NCI-H2196 treated with DMSO at 0.1 percent for 48 hours (cell line): ENCODE measurements around the gene TMEM259.

Source experiments
- DNase-seq: peaks from one replicate; lab custom pipeline; 2025; ENCODE audit not compliant: unreplicated experiment; lab: John Stamatoyannopoulos, UW

TMEM259 gene

DNA sequence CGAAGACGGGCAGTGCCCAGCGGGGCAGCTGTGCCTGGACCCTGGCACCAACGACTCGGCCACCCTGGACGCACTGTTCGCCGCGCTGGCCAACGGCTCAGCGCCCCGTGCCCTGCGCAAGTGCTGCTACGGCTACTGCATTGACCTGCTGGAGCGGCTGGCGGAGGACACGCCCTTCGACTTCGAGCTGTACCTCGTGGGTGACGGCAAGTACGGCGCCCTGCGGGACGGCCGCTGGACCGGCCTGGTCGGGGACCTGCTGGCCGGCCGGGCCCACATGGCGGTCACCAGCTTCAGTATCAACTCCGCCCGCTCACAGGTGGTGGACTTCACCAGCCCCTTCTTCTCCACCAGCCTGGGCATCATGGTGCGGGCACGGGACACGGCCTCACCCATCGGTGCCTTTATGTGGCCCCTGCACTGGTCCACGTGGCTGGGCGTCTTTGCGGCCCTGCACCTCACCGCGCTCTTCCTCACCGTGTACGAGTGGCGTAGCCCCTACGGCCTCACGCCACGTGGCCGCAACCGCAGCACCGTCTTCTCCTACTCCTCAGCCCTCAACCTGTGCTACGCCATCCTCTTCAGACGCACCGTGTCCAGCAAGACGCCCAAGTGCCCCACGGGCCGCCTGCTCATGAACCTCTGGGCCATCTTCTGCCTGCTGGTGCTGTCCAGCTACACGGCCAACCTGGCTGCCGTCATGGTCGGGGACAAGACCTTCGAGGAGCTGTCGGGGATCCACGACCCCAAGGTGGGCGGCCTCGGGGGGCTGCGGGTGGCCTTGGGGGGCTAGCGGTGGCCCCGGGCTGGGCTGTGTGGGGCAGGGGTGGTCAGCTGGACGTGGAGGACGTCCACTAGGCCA lies 15.9 kb downstream of the TMEM259 start:
- DNase-seq, result no peak

DNA sequence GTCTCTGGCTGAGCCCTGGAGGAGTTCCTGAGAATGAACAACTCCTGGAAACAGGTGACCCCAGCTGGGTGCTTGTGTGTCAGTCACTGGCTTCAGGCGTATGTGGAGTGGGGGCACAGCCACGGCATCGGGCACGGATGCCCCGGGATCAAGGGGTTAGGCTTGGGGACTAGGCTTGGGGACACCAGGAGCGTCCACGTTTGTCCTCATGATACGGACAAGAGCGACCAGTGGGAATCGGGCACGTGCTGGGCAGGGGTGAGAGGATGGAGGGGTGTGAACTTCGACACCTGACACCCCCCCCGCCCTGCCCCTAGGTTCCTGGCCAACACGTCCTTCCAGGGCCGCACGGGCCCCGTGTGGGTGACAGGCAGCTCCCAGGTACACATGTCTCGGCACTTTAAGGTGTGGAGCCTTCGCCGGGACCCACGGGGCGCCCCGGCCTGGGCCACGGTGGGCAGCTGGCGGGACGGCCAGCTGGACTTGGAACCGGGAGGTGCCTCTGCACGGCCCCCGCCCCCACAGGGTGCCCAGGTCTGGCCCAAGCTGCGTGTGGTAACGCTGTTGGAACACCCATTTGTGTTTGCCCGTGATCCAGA lies 16.6 kb downstream of the TMEM259 start:
- no peak for DNase-seq

DNA sequence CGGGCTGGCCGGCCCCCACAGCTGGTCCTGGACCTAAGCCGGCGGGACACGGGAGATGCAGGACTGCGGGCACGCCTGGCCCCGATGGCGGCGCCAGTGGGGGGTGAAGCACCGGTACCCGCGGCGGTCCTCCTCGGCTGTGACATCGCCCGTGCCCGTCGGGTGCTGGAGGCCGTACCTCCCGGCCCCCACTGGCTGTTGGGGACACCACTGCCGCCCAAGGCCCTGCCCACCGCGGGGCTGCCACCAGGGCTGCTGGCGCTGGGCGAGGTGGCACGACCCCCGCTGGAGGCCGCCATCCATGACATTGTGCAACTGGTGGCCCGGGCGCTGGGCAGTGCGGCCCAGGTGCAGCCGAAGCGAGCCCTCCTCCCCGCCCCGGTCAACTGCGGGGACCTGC lies 17.6 kb downstream of the TMEM259 start:
- no peak for DNase-seq

DNA sequence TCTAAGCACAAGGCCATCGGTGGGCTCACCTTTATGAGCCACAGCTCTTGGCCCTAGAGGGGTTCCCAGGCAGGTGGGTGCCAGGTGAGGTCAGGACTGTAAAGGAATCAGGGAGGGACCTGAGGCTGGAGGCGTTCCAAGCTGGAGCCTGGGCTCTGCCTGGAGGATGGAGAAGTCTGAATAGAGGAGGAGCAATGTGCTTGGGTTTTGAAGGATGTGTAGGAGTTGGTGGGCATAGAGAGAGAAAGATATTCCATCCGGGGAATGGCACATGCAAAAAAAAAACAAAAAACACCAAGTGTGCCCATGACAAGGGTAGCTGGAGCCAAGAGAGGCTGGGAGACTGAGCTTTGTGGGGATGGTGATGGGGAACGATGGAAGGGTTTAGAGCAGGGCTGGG lies 18.3 kb downstream of the TMEM259 start:
- no peak for DNase-seq

DNA sequence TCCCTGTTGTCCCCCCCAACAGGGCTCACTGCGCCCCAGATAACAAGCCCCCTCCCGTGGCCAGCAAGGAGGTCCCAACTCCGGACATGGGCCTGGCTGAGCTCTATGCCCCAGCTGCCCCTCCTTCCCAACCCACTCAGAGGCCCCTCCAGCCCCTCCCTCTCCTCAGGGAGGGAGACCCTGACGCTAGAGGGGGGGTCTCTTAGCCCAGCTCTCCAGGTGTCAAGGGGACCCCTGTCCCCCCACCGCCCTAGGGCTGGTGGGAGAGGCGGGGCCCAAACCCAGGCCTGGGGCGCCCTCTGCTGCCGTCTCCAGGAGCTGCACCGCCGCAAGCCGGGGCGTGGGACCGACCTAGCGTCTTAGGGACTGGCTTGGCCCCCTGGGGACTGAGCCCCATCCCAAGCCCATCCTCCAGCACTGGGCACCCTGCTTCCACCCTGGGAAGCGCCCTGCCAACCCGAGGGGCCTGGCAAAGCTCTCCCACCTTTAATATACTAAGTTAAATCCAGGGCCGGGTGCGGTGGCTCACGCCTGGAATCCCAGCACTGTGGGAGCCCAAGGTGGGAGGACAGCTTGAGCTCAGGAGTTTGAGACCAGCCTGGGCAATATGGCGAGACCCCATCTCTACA lies 19.3 kb downstream of the TMEM259 start:
- DNase-seq, result peak; percentile 15

DNA sequence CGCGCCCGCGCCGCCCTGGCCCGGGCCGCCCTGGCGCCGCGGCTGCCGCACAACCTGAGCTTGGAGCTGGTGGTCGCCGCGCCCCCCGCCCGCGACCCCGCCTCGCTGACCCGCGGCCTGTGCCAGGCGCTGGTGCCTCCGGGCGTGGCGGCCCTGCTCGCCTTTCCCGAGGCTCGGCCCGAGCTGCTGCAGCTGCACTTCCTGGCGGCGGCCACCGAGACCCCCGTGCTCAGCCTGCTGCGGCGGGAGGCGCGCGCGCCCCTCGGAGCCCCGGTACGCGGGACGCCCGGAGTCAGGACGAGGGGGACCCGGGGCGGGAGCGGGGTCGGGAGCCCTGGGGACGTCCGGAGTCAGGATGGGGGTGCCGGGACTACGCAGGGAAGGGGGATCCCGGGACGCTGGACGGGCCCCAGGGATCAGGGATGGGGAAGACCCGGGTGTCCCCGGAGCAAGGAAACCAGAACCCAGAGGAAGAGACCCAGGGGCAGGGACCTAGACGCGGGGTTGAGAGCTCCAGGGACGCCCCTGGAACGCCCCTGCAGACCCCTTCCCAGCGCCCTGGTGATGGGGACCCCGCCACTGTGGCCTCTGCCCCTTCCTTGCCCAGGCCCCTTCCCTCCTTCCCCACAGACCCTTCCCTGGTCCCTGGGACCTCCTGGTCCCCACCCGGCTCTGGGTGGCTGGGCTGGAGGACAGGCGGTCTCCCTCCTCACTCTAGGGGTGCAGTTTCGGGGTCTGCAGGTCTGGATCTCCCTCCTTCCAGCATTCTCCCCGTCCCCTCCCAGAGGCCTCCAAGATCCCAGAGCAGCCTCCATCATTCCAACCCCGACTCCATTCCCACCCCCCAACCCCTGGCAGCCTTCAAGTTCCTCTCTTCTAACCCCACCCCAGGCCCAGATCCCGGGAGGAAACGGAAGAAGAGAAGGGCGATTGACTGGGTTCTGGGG lies 20.1 kb downstream of the TMEM259 start:
- DNase-seq, result no peak

DNA sequence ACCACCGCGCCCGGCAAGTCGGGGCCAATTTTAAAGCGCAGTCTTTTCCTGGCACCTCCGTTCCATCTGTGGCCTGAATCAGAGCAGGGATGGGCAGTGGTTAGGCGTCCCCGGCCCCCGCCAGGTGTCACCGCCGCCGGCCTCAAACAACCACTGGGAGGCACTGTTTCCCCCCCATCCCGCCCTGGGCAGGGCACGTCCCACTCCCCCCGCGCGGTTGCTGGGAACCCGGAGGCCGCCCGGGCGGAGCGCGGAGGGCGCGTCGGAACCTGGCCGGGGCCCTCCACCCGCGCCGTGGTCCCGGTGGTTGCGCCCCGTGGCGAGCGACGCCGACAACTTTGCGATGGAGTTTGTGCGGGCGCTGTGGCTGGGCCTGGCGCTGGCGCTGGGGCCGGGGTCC lies 20.8 kb downstream of the TMEM259 start, which contains the start of gene GRIN3B:
Gene GRIN3B, plus strand, starts transcription at position 325 of the 400 bp plus-strand sequence. Its CDS starts 19 bp downstream, at position 344.
- peak; percentile 53 for DNase-seq

DNA sequence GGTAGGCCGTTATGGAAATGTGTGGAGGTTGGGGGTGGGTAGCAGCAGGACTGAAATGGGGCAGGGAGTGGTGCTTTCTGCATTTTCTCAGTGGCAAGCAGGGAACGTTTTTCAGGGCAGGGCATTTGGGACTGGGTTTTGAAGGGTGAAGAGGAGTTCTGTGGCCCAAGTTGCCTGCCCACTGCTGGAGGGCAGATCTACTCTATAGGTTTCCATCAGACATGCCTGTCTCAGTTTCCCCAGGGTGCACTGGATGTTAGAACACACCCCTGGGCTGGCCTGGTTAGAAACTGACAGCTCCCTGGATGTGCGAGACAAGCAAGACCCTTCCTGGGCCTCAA lies 21.6 kb downstream of the TMEM259 start:
- no peak for DNase-seq

DNA sequence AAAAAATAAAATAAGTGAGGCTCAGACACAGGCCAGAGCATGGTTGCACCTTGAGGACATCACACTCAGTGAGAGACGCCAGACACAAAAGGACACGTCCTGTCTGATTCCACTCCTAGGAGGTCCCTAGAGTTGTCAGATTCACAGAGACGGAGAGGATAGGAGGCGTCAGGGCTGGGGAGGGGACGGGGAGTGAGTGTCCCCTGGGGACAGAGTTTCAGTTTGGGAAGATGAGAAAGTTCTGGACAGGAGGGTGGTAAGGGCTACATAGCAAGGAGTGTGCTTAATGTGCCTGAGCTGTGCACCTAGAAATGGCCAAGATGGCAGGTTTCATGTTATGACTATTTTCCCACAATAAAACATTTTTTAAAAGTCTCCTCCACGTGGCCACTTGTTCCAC lies 22.9 kb downstream of the TMEM259 start:
- DNase-seq, result no peak

DNA sequence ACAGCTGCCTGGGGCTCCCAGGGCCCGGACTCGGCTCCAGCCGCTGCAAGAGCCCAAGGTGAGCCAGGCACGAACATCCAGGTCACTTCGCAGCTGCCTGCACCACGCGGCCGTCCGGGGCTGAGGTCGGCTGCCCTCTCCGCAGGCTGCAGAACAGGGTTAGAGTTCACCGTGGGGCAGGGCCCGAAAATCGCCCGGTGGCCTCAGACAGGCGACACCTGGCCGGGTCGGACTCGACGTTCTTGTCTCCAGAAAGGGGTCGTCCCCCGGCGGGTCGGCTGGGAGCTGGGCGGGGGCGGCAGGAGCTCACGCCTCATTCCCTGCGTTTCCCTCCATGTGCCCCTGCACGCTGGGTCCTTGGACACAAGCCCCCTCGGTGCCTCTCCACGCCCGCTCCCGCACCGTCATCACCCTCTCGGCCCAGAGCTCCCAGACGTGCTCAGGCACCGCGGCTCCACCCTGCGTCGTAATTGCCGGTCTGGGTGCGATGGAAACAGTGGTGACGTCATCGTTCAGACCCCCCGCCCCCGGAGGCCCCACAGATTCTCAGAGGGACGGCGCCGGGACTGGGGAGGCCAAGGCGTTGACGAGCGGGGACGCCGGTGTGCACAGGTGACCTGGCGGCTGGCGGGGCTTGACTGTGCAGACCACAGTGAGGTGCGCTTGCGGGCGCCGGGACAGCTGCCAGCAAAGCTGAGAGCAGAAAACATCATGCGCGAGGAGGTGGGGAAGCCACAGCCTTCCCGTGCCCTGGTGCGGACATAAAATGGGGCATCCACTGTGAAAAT lies 24.7 kb downstream of the TMEM259 start:
- no peak for DNase-seq

DNA sequence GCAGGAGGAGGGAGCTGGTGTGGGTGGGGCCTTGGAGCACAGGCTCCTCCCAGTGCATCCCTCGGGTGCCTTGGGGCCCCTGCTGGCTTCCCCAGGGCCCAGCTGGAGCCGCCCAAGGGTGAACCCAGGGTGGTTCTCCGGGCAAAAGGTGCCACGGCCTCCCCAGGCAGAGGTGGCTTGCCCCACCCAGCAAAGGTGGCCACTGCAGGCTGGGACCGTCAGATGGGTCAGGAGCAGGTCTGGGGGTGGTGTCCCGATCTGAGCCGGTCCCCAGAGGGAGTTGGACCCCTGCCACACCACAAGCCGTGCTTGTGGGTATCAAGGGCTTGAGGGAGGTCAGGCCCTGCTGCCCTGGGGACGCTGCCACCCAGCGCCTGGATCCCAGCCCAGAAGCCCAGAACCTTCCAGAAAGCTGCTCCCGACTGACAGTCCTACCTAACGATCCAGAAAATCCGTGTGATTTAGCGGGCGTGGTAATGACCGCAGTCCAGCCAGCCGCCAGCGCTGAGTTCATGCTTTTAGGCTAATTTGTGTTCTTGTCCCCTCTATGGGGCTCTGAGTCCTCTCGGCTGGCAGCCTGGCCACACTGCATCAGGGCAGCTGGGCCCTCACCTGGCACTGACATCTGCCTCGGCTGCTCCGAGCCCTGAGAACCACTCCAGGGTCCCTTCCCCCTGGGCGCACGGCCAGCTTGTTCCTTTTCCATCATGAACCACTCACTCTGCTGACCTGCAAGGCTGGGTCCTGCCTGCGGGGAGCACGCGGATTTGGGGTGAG lies 25.7 kb downstream of the TMEM259 start:
- peak; percentile 20 for DNase-seq

DNA sequence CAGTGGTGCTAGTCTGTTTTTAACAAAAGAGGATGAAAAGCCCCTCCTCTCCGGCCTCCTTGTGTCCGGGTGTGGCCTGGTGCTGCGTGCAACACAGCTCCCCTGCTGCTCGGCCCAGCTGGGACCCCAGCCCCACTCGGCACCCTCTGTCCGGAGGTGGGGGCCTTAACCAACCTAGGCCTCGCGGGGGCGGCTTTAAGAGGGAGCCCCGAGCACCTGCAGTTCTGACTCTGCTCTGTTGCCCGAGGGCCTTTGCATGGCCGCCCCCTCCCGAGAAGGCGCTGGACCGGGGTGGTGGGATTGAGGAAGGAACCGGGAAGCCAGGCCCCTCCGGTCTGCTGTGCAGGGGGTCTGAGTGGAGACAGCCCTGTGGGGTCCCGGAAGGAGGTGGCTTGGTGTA lies 26.4 kb downstream of the TMEM259 start:
- no peak for DNase-seq

DNA sequence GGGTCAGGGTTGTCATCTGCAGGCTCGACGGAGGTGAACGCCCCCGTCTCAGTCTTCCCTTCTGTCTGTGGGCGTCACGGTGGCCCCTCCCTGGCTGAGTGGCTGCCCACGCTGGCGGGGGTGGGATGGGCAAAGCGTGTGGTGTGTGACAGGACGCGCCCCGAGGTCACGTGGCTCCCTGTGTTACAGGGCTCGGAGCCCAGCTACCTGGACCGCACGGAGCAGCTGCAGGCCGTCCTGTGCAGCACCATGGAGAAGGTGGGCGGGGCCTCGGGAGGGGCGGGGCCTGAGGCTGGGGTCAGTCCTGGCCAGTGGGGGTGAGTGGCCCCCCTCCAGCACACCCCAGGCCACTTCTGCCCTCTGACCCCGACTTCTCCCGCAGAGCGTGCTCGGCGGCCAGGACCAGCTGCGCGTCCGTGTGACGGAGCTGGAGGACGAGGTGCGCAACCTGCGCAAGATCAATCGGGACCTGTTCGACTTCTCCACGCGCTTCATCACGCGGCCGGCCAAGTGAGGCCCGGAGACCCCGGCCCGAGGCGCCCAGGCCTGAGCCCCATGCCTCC lies 27.0 kb downstream of the TMEM259 start:
- no peak for DNase-seq

DNA sequence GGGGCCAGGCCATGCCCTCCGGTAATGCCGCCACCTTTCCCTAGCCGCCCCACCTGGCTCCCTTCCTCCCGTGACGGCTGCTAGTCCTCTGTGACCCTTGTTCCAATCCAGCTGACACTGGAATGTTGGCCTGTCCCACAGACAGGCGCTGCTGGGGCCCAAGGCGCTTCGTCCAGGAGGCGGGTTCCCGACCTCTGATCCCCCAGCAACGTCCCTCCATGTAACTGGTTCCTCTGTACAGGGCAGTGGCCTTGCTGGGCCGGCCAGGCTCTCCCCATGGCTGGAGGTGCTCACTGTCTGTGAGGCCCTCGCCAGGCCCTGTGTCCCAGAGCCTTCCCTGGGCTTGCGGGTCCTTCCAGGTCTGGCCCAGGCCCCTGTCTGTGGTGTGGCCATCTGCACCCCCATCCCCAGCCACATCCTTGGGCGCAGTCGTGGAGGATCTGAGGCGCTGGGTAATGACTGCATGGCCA lies 27.5 kb downstream of the TMEM259 start:
- no peak for DNase-seq

DNA sequence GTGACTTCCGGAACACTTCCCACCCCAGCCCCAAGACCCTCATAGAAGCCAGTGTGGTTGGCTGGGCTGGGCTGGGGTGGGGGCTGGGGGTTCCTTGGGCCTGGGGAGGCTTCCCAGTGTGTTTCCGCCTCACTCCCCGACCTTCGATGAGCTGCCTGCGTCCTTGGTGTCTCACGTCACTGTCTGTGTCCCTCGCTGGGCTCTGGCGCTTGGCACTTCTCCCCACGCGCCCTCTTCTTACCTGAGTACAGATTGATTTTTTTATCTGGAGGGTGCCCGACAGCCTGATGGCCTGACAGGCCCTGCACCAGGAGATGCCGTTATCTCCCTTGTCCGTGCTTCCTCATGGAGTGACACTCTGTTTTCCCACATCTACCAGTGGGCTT lies 28.3 kb downstream of the TMEM259 start:
- DNase-seq, result no peak

DNA sequence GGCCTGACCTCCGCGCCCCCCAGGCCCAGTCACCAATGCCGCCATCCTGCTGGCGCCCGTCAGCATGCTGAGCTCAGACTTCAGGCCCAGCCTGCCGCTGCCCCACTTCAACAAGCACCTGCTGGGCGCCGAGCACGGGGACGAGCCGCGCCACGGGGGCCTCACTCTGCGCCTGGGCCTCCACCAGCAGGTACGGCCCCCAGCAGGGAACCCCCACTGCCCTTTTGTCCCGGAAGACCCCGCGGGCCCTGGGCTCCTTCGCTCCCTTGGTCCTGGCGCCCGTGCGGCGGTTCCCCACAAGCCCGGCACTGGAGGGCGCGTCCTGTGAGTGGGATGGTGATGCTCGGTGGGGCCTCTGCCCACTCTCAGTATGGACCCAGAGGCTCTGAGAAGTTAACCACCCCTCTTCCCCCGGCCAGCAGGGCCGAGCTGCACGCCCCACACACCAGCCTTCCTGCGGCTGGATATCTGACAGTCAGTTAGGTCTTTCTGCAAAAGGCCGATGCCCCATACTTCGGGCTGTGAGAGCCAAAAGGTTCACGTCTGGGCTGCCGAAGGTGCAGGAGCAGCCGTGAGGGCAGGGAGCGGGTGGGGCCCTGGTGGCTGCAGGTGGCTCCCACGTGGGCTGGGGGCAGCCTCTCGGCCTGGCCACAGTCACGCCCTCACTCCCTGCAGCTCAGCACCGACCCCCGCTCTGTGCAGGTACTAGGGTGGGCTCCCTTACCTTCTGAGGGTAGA lies 28.8 kb downstream of the TMEM259 start:
- DNase-seq, result no peak

DNA sequence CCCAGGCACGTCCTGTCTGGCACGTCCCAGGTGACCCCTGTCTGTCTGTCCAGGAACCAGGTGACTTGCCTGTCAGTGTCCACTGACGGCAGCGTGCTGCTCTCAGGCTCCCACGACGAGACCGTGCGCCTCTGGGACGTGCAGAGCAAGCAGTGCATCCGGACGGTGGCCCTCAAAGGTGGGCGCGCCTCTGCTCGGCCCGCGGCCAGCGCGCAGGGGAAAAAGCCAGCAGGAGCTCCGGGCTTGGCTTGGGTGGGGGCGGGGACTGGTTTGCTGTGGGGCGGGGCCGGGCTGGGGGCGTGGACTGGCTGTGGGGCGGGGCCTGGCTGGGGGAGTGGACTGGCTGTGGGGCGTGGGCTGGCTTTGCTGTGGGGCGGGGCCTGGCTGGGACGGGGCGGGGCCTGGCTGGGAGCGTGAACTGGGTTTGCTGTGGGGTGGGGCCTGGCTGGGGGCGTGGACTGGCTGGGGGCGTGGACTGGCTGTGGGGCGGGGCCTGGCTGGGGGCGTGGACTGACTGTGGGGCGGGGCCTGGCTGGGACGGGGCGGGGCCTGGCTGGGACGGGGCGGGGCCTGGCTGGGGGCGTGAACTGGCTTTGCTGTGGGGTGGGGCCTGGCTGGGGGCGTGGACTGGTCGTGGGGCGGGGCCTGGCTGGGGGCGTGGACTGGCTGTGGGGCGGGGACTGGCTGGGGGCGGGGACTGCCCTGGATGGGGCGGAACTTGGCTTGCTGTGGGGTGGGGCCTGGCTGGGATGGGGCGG lies 29.6 kb downstream of the TMEM259 start:
- no peak for DNase-seq

DNA sequence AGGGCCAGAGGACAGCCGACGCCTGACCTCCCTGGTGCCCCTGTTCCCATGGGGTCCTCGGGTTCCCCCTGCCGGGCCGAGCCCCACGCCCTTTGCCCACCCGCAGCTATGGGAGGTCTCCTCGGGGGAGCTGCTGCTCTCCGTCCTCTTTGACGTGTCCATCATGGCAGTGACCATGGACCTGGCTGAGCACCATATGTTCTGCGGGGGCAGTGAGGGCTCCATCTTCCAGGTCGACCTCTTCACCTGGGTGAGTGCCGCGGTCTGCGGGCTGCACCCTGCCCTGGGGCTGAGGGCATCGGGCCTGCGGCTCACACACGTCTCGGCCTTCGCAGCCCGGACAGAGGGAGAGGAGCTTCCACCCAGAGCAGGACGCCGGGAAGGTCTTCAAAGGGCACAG lies 30.2 kb downstream of the TMEM259 start:
- DNase-seq, result no peak
